ENCODE measurements around the gene TNIP3.
A peak's percentile ranks its signal among the peaks of the same experiment; 100 is the strongest.

Gene TNIP3

GRCh38 chr4:121129606-121130325 lies 34.4 kb downstream of the TNIP3 start:
- DNase-seq: no peak

GRCh38 chr4:121127100-121127499 lies 37.0 kb downstream of the TNIP3 start:
- DNase-seq: no peak

GRCh38 chr4:121126449-121127006 lies 37.6 kb downstream of the TNIP3 start:
- DNase-seq: no peak

- DNase-seq: no peak
These were observed 38.6 kb downstream of the TNIP3 start for GRCh38 chr4:121125498-121125885.

- DNase-seq: no peak
These were observed 41.5 kb downstream of the TNIP3 start for GRCh38 chr4:121122661-121123060.

GRCh38 chr4:121119715-121120114 lies 44.4 kb downstream of the TNIP3 start:
- DNase-seq: no peak

- DNase-seq: no peak
These were observed 45.8 kb downstream of the TNIP3 start for GRCh38 chr4:121118344-121118743.

GRCh38 chr4:121114756-121115155 lies 49.4 kb downstream of the TNIP3 start:
- no peak for DNase-seq

- DNase-seq: no peak
These were observed 51.6 kb downstream of the TNIP3 start for GRCh38 chr4:121112530-121112929.

GRCh38 chr4:121108557-121108956 lies 55.6 kb downstream of the TNIP3 start:
- no peak for DNase-seq

GRCh38 chr4:121107507-121107906 lies 56.6 kb downstream of the TNIP3 start:
- no peak for DNase-seq

- no peak for DNase-seq
These were observed 63.9 kb downstream of the TNIP3 start for GRCh38 chr4:121100093-121100775.

- DNase-seq: no peak
These were observed 65.9 kb downstream of the TNIP3 start for GRCh38 chr4:121098266-121098665.

GRCh38 chr4:121096629-121097028 lies 67.5 kb downstream of the TNIP3 start:
- DNase-seq: peak; percentile 51

- DNase-seq: no peak
These were observed 67.9 kb downstream of the TNIP3 start for GRCh38 chr4:121096191-121096590.

- DNase-seq: no peak
These were observed 69.7 kb downstream of the TNIP3 start for GRCh38 chr4:121094297-121094966.

- no peak for DNase-seq
These were observed 70.9 kb downstream of the TNIP3 start for GRCh38 chr4:121093261-121093660.

GRCh38 chr4:121091941-121092340 lies 72.2 kb downstream of the TNIP3 start:
- no peak for DNase-seq

- no peak for DNase-seq
These were observed 75.3 kb downstream of the TNIP3 start for GRCh38 chr4:121088867-121089266.

All from NCI-H510A treated with DMSO at 0.1 percent for 48 hours (cell line).